ENCODE data around the gene PTBP1.

PTBP1 gene

DNA sequence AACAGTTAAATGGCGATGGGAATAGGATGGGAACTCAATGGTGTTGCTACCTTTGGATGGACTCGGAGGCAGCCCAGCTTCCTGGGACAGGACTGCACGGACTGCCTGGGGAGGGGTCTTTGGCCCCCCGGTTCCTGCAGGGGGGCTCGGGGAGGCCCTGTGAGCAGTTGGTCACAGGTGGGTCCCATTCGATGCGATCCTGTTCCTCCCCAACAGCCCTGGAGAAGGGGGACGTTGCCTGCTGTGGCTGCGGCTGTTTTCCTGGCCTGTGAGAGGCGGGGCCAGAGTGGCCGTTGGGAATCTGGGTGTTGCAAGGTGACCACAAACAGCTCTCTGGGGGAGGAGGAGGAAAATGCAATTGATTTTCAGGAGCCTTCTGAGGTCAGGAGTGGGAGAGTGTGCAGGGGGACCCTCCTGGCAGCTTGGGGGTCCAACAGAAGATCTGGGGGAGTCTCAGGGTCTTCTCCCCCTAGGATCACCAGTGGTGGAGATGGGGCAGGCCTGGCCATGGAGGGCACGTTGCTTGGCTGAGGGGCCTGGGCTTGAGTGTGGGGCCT lies 26.4 kb downstream of the PTBP1 start:
- POLR2A ChIA-PET: no interaction called here
- no peak overlapping the region for H3K4me3 ChIP-seq (ENCODE audit: low read depth, low read length)
- DNase-seq (ENCODE audit: low read depth, low spot score): no peak
- CTCF ChIA-PET: no interaction called here
- TF ChIP-seq, protein P1, sequence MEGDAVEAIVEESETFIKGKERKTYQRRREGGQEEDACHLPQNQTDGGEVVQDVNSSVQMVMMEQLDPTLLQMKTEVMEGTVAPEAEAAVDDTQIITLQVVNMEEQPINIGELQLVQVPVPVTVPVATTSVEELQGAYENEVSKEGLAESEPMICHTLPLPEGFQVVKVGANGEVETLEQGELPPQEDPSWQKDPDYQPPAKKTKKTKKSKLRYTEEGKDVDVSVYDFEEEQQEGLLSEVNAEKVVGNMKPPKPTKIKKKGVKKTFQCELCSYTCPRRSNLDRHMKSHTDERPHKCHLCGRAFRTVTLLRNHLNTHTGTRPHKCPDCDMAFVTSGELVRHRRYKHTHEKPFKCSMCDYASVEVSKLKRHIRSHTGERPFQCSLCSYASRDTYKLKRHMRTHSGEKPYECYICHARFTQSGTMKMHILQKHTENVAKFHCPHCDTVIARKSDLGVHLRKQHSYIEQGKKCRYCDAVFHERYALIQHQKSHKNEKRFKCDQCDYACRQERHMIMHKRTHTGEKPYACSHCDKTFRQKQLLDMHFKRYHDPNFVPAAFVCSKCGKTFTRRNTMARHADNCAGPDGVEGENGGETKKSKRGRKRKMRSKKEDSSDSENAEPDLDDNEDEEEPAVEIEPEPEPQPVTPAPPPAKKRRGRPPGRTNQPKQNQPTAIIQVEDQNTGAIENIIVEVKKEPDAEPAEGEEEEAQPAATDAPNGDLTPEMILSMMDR (IDR thresholded peaks at IDR 0.05; ENCODE audit: insufficient read depth, low read length, missing control alignments): no peak

DNA sequence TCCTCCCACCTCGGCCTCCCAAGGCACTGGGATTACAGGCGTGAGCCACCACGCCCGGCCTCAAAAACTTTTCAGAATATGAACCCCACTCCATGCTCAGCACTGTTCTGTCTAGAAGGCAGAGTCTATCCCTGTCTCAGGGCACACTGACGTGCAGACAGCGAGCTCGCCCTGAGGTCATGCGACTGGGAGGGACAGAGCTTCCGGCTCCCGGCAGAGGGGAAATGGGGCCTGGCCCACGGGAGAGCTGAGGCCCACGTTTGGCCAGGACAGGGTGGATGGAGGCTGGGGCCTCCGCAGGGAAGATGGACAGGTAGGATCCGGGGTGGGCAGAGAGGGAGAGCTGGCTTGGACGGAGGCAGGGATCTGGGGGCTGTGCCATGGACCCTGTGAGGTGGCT lies 27.6 kb downstream of the PTBP1 start:
- H3K4me3 ChIP-seq (ENCODE audit: low read depth, low read length): no peak overlapping the region
- TF ChIP-seq, protein P1 (IDR thresholded peaks at IDR 0.05; ENCODE audit: insufficient read depth, low read length, missing control alignments): no peak
- no peak for DNase-seq (ENCODE audit: low read depth, low spot score)
- POLR2A ChIA-PET: no interaction called here
- CTCF ChIA-PET: no interaction called here

DNA sequence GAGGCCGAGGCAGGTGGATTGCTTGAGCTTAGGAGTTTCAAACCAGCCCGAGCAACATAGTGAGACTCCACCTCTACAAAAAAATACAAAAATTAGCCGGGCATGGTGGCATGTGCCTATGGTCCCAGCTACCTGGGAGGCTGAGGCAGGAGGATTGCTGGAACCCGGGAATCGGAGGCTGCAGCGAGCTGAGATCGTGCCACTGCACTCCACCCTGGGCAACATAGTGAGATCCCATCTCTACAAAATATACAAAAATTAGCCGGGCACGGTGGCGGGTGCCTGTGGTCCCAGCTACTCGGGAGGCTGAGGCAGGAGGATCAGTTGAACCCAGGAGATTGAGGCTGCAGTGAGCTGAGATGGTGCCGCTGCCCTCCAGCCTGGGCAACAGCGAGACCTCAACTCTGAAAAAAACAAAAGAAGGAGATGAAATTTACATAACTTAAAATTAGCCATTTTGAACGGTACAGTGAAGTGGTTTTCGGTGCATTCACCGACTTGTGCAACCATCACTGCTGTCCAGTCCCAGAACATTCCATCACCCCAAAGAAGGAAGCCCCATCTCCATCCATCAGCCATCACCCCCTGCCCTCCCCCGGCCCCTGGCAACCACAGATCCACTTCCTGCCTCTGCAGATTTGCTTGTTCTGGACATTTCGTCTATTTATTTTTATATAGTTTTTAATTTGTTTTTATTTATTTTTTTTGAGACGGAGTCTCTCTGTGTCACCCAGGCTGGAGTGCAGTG lies 28.8 kb downstream of the PTBP1 start:
- no peak overlapping the region for H3K4me3 ChIP-seq (ENCODE audit: low read depth, low read length)
- no peak for DNase-seq (ENCODE audit: low read depth, low spot score)
- CTCF ChIA-PET: interaction anchor here (1.6 kb wide), 1 partner anchor 30 kb away, joined by 4 read pairs; no protein-coding TSS in a partner anchor
- POLR2A ChIA-PET: no interaction called here
- TF ChIP-seq, protein P1 (IDR thresholded peaks at IDR 0.05; ENCODE audit: insufficient read depth, low read length, missing control alignments): no peak

DNA sequence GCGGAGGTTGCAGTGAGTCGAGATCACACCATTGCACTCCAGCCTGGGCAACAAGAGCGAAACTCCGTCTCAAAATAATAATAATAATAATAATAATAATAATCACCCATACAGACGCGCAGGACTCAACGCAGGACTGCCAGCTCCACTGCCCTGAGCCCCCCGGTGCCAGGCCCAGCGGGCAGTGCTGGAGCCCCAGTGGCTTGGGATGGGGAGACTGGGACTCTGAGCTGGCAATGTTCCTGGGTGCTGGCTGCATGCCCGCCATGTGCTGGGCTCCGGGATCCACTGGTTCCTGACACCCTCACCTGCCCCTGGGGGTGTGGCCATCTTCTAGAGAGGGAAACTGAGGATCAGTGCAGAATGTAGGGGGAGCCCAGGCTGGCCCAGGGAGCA lies 30.1 kb downstream of the PTBP1 start:
- ChIA-PET CTCF (interaction anchor here (1.6 kb wide), 1 partner anchor 29 kb away, joined by 4 read pairs; no protein-coding TSS in a partner anchor), POLR2A (no interaction called here)
- no peak overlapping the region for H3K4me3 ChIP-seq (ENCODE audit: low read depth, low read length)
- TF ChIP-seq, protein P1 (IDR thresholded peaks at IDR 0.05; ENCODE audit: insufficient read depth, low read length, missing control alignments): no peak
- DNase-seq (ENCODE audit: low read depth, low spot score): no peak

DNA sequence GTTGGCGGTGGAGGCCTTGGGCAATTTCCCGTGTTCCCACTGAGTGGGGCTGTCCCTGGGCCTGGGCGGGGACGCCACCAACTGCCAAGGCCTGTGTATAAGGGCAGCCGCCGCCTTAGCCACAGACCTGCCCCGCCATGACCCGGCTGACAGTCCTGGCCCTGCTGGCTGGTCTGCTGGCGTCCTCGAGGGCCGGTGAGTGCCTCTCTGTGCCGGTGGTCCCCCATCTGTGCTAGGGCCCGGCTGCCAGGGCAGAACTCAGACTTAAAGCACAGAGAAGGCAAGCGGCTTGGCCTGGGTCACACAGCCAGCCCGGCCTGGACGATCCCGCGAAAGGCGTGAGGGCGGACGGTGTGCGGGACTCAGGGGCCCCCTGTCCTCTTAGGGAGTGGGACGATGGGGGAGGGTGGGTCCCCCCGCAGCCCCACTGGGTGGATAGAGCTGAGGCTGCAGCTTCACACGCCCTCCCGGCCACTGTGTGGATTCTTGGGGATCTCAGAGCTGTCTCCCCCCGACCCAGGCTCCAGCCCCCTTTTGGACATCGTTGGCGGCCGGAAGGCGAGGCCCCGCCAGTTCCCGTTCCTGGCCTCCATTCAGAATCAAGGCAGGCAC lies 30.6 kb downstream of the PTBP1 start, which contains the start of gene AZU1:
Gene AZU1 (plus strand): TSS at position 128 of the 612 bp plus-strand sequence. CDS start 10 bp downstream, at position 138.
- H3K4me3 ChIP-seq (ENCODE audit: low read depth, low read length): no peak within 1 kb of the TSS
- POLR2A ChIA-PET: no interaction called here
- TF ChIP-seq, protein P1 (IDR thresholded peaks at IDR 0.05; ENCODE audit: insufficient read depth, low read length, missing control alignments): no peak
- CTCF ChIA-PET: no interaction called here
- DNase-seq (ENCODE audit: low read depth, low spot score): no peak

DNA sequence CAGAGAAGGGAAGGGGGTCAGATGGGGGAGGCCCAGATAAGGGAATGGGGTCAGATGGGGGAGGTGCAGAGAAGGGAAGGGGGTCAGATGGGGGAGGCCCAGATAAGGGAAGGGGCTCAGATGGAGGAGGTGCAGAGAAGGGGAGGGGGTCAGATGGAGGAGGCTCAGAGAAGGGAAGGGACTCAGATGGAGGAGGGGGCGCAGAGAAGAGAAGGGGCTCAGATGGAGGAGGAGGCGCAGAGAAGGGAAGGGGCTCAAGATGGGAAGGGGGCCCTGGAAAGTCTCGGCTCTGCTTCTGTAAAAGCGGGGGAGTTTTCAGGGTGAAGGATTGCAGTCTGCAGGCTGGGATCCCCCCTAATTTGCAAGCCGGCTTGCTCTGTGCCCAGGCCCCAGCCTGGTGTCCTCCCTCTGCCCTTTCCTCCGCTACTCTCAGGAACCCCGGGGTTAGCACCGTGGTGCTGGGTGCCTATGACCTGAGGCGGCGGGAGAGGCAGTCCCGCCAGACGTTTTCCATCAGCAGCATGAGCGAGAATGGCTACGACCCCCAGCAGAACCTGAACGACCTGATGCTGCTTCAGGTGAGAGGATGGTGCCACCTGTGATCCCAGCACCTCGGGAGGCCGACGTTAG lies 32.0 kb downstream of the PTBP1 start:
- POLR2A ChIA-PET: no interaction called here
- TF ChIP-seq, protein P1 (IDR thresholded peaks at IDR 0.05; ENCODE audit: insufficient read depth, low read length, missing control alignments): no peak
- CTCF ChIA-PET: no interaction called here
- DNase-seq (ENCODE audit: low read depth, low spot score): no peak
- H3K4me3 ChIP-seq (ENCODE audit: low read depth, low read length): no peak overlapping the region
